Right lobe of liver (tissue), 6 donors: ENCODE data around the gene SLC45A3. TPM values are rescaled to one million over a fixed set of nuclear protein-coding genes. Genes with fewer than 3 reads are reported as not detected.

ENCODE experiments used
- ATAC-seq, 4 donors: fragments of 200-7000 bp; cut with Tn5 transposase; one replicate each; pipeline ENCODE4 v1.9.1; 2020; ENCODE audit warnings: mild to moderate bottlenecking in 4 of 4, moderate library complexity in 4 of 4
- DNase-seq, 3 donors: peaks; one replicate each; pipeline ENCODE4 v3.0.0-alpha.2; 2020
- H3K27ac ChIP-seq, 3 donors: fragments of 200-600 bp; one replicate each; pipeline ENCODE4 v1.8.0; 2022
- H3K27me3 ChIP-seq, 2 donors: fragments of 200-600 bp; one replicate each; pipeline ENCODE4 v1.8.0; 2022
- H3K36me3 ChIP-seq, 4 donors: fragments of 200-600 bp; sonication (generic) in 1 of 4; one replicate each; pipeline versions ENCODE4 v1.5.1 to v1.8.0; 2017 to 2022; ENCODE audit warnings: control low read depth in 1 of 4
- H3K4me1 ChIP-seq, 4 donors: fragments of 200-600 bp; sonication (generic) in 1 of 4; one replicate each; pipeline versions ENCODE4 v1.5.1 to v1.8.0; 2017 to 2022; ENCODE audit warnings: control low read depth in 1 of 4
- H3K4me3 ChIP-seq, 3 donors: fragments of 200-600 bp; one replicate each; pipeline ENCODE4 v1.8.0; 2022
- H3K9me3 ChIP-seq, 4 donors: fragments of 200-600 bp; sonication (generic) in 1 of 4; one replicate each; pipeline versions ENCODE4 v1.5.1 to v1.8.0; 2017 to 2022; ENCODE audit warnings: control low read depth in 1 of 4
- POLR2A ChIP-seq: fragments of 450-650 bp; IDR thresholded peaks from one replicate; pipeline ENCODE4 v1.6.1; 2017; ENCODE audit warnings: antibody characterized with exemption, mild to moderate bottlenecking
- WGBS: methylation state at CpG from one replicate; pipeline ENCODE4 v1.1.6; 2018; ENCODE audit warnings: low coverage, low lambda C conversion rate; ENCODE audit not compliant: insufficient coverage; ENCODE audit errors: missing lambda C conversion rate; 5-methylcytosine and 5-hydroxymethylcytosine counted together
- intact Hi-C, 2 donors: fragments of 100-400 bp; cut with DNase I; formaldehyde crosslinking; loops; one replicate each; pipeline versions ENCODE4 v1.11.2 to v1.14.1; 2022
- total RNA-seq, 6 experiments: library from RNA; depleted of rRNA in 2 of 6; stranded (reverse); fragments of >200 nt in 2 of 6; fragmentation: NEBNext Ultra II Directional in 3 of 6; extraction: Animal tissue kit (Norgen Biotek cat#: 25700) in 3 of 6; gene quantifications; one replicate each; pipeline versions ENCODE4 v1.1.0 to v1.2.4, GENCODE V29; 2016 to 2023
- TF ChIP-seq, protein P1 (sequence below), 4 donors: fragments of 200-600 bp in 3 of 4; fragments of 450-650 bp in 1 of 4; IDR thresholded peaks; one replicate each; pipeline versions ENCODE4 v1.5.1 to v1.8.0; 2016 to 2022; ENCODE audit warnings: antibody characterized with exemption in 4 of 4, mild to moderate bottlenecking in 2 of 4
- donor health status: DM: no; HTN: yes; CAD: no.
- donor health status: DM: no; HTN: no; CAD: no.
- donor health status: DM: no; HTN: no; CAD: no.
- donor health status: DM: no; HTN: yes; CAD: no.
- donor health status: DM: no; HTN: yes; CAD: no.

Gene SLC45A3
- total RNA-seq, 6 experiments from 2014 or later, result 6.9 to 27.0 (median 7.9) TPM

DNA sequence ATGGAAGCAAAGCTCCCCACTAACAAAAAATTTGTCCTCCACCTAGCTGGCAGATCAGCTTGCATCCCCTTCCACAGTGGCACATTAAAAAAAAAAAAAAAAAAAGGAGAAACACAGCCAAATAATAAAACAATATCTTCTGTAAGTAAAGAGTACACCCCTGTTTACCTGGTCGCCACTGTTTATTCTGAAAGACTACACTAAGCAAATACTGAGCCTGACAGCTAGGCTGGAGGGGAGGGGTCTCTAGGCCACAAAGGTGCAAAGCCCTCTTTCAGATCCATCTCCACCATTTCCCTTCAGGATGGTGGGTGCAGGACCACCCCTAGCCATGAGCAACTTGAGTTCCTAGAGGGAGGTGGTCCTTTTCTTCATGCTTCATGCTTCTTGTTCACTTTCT is 22.8 kb upstream of the SLC45A3 start:
- H3K4me3 ChIP-seq, result no peak overlapping the region
- peaks cover 0 to 67% (median 12%) of the 10 kb centered on the region in 4 donors for H3K4me1 ChIP-seq
- no peak for DNase-seq
- 50% methylated on average over 1 of the region's 1 CpG for WGBS
- intact Hi-C loops, result no loop called here
- TF ChIP-seq POLR2A, result no peak
- TF ChIP-seq, protein P1, sequence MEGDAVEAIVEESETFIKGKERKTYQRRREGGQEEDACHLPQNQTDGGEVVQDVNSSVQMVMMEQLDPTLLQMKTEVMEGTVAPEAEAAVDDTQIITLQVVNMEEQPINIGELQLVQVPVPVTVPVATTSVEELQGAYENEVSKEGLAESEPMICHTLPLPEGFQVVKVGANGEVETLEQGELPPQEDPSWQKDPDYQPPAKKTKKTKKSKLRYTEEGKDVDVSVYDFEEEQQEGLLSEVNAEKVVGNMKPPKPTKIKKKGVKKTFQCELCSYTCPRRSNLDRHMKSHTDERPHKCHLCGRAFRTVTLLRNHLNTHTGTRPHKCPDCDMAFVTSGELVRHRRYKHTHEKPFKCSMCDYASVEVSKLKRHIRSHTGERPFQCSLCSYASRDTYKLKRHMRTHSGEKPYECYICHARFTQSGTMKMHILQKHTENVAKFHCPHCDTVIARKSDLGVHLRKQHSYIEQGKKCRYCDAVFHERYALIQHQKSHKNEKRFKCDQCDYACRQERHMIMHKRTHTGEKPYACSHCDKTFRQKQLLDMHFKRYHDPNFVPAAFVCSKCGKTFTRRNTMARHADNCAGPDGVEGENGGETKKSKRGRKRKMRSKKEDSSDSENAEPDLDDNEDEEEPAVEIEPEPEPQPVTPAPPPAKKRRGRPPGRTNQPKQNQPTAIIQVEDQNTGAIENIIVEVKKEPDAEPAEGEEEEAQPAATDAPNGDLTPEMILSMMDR (IDR thresholded peaks at IDR 0.05), result no peak
- peak; percentile 17 to 58 (median 36) for ATAC-seq
- H3K27ac ChIP-seq, result no peak overlapping the region
- H3K27me3 ChIP-seq, result no peaks in the 10 kb centered on the region
- H3K9me3 ChIP-seq, result no peaks in the 10 kb centered on the region
- no peaks in the 10 kb centered on the region for H3K36me3 ChIP-seq

DNA sequence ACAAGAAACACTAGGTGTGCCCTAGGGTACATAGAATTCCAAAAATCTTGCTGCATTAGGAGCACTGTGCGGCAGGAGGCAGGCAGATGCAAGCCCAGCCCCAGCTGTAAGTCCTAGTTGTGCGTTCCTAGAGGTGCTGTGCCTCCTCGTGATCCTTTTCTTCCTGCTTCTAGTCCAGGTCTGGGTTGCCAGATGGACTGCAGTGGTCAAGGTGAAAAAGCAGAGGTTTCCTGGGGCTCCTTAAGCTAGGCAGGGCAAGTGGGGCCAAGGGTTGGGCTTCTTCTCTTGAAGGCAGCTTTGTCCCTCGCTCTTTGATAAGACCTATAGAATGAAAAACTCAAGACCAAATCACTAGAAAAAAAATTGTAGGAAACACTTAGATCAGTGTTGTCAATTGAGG is 21.6 kb upstream of the SLC45A3 start:
- 100% methylated on average over 1 of the region's 4 CpGs for WGBS
- H3K36me3 ChIP-seq, result no peaks in the 10 kb centered on the region
- H3K9me3 ChIP-seq, result no peaks in the 10 kb centered on the region
- ATAC-seq (no peak), DNase-seq (no peak)
- intact Hi-C loops, result no loop called here
- no peaks in the 10 kb centered on the region for H3K27me3 ChIP-seq
- H3K4me1 ChIP-seq, result peaks cover 0 to 65% (median 10%) of the 10 kb centered on the region in 4 donors
- no peak overlapping the region for H3K27ac ChIP-seq
- no peak for TF ChIP-seq POLR2A
- TF ChIP-seq, protein P1 (IDR thresholded peaks at IDR 0.05), result no peak
- no peak overlapping the region for H3K4me3 ChIP-seq

GRCh38 chr1:205701420-205701819 is 21.1 kb upstream of the SLC45A3 start:
- no peaks in the 10 kb centered on the region for H3K27me3 ChIP-seq
- H3K4me3 ChIP-seq, result no peak overlapping the region
- H3K9me3 ChIP-seq, result no peaks in the 10 kb centered on the region
- ATAC-seq, result no peak
- H3K27ac ChIP-seq, result no peak overlapping the region
- WGBS, result 57% methylated on average over 1 of the region's 2 CpGs
- DNase-seq, result no peak
- TF ChIP-seq, protein P1 (IDR thresholded peaks at IDR 0.05), result no peak
- no peak for TF ChIP-seq POLR2A
- peaks cover 0 to 70% (median 12%) of the 10 kb centered on the region in 4 donors for H3K4me1 ChIP-seq
- intact Hi-C loops, result no loop called here
- no peaks in the 10 kb centered on the region for H3K36me3 ChIP-seq

- no peak for DNase-seq
- Histone ChIP-seq H3K36me3 (no peaks in the 10 kb centered on the region), H3K27ac (no peak overlapping the region), H3K4me3 (no peak overlapping the region), H3K4me1 (peaks cover 0 to 72% (median 12%) of the 10 kb centered on the region in 4 donors), H3K9me3 (no peaks in the 10 kb centered on the region), H3K27me3 (no peaks in the 10 kb centered on the region)
- ATAC-seq, result peak in 3 of 4 donors; percentile 13 to 30 (median 24)
- intact Hi-C loops, result no loop called here
- TF ChIP-seq, protein P1 (IDR thresholded peaks at IDR 0.05), result no peak
- TF ChIP-seq POLR2A, result no peak
- WGBS, result 69% methylated on average over 2 of the region's 2 CpGs
Observed at GRCh38 chr1:205700865-205701401, 20.6 kb upstream of the SLC45A3 start.
